Stimulated activated CD4-positive, alpha-beta T cell treated with anti-CD3 and anti-CD28 coated beads, Interleukin-1b, Interleukin-23, amount 100 ng/mL, for 24 hours (primary cell): ENCODE data around the gene RBM4B.
A peak's percentile ranks its signal among the peaks of the same experiment; 100 is the strongest.

Experiments
- DNase-seq, 4 experiments: peaks; one replicate each; pipeline ENCODE4 v3.0.0-alpha.2; 2020; ENCODE audit warnings: low read depth in 4 of 4, low spot score in 1 of 4

RBM4B gene

GRCh38 chr11:66707486-66707885 lies 29.8 kb upstream of the RBM4B start:
- DNase-seq, result no peak

GRCh38 chr11:66706989-66707388 lies 29.3 kb upstream of the RBM4B start:
- DNase-seq, result no peak

- no peak for DNase-seq
These were observed 28.1 kb upstream of the RBM4B start for GRCh38 chr11:66705587-66706335.

GRCh38 chr11:66704659-66705360 lies 27.1 kb upstream of the RBM4B start:
- DNase-seq, result no peak

GRCh38 chr11:66701432-66702240 lies 23.9 kb upstream of the RBM4B start:
- DNase-seq, result no peak

- DNase-seq, result no peak
These were observed 23.1 kb upstream of the RBM4B start for GRCh38 chr11:66700742-66701141.

- no peak for DNase-seq
These were observed 22.6 kb upstream of the RBM4B start for GRCh38 chr11:66700337-66700736.

GRCh38 chr11:66698491-66698890 lies 20.8 kb upstream of the RBM4B start:
- no peak for DNase-seq

- no peak for DNase-seq
These were observed 20.3 kb upstream of the RBM4B start for GRCh38 chr11:66697988-66698387.

GRCh38 chr11:66696146-66696545 lies 18.5 kb upstream of the RBM4B start:
- DNase-seq, result no peak

- DNase-seq, result peak; percentile 74 to 78 (median 76)
These were observed 17.1 kb upstream of the RBM4B start for GRCh38 chr11:66694732-66695207.

- no peak for DNase-seq
These were observed 16.3 kb upstream of the RBM4B start for GRCh38 chr11:66694056-66694410.

- no peak for DNase-seq
These were observed 15.8 kb upstream of the RBM4B start for GRCh38 chr11:66693356-66694055.

GRCh38 chr11:66692871-66693331 lies 15.2 kb upstream of the RBM4B start:
- DNase-seq, result no peak

- DNase-seq, result no peak
These were observed 14.8 kb upstream of the RBM4B start for GRCh38 chr11:66692446-66692845.

- DNase-seq, result no peak
These were observed 13.8 kb upstream of the RBM4B start for GRCh38 chr11:66691311-66691980.

GRCh38 chr11:66689661-66690590 lies 12.2 kb upstream of the RBM4B start:
- no peak for DNase-seq

- no peak for DNase-seq
These were observed 11.2 kb upstream of the RBM4B start for GRCh38 chr11:66688561-66689534.
